Activated CD4-positive, alpha-beta memory T cell treated with anti-CD3 and anti-CD28 coated beads, Interleukin-2, amount 10 ng/mL, durations not matched to agents 7 days and 5 days (primary cell): ENCODE data around the gene ASPM. TPM values are rescaled to one million over a fixed set of nuclear protein-coding genes. Genes with fewer than 3 reads are reported as not detected.
"Not testable (repeated sequence)": the region's sequence is repeated elsewhere in the genome, so short reads cannot be mapped to it uniquely, and the experiment has no call there.

Experiments
- CTCF ChIA-PET: fragments of 350-600 bp; sonication (Branson Sonifier 250); formaldehyde crosslinking; loops from one replicate; lab custom pipeline; 2021; ENCODE audit warnings: antibody characterized with exemption, inconsistent platforms; lab: Charles Lee
- POLR2A ChIA-PET: fragments of 350-600 bp; sonication (Branson Sonifier 250); formaldehyde crosslinking; loops from one replicate; lab custom pipeline; 2021; ENCODE audit warnings: antibody characterized with exemption; lab: Charles Lee
- DNase-seq: peaks from one replicate; pipeline ENCODE4 v3.0.0-alpha.2; 2020
- H3K27ac Mint-ChIP-seq: one replicate; pipeline ENCODE4 v1.8.0; 2021; ENCODE audit warnings: mild to moderate bottlenecking, mixed read lengths
- H3K27me3 Mint-ChIP-seq: one replicate; pipeline ENCODE4 v1.8.0; 2021; ENCODE audit warnings: mixed read lengths
- H3K36me3 Mint-ChIP-seq: one replicate; pipeline ENCODE4 v1.8.0; 2021; ENCODE audit warnings: low read depth, mixed read lengths
- H3K4me1 Mint-ChIP-seq: one replicate; pipeline ENCODE4 v1.8.0; 2021; ENCODE audit warnings: mixed read lengths
- H3K4me3 Mint-ChIP-seq: one replicate; pipeline ENCODE4 v1.8.0; 2021; ENCODE audit warnings: mild to moderate bottlenecking, mixed read lengths
- H3K9me3 Mint-ChIP-seq: one replicate; pipeline ENCODE4 v1.8.0; 2021; ENCODE audit warnings: mixed read lengths
- total RNA-seq, 2 experiments: library from RNA; stranded (reverse); gene quantifications; one replicate each; pipeline ENCODE4 v1.2.3, GENCODE V29; 2021

ASPM gene
- total RNA-seq, 2 experiments from 2014 or later: 73.0 to 75.7 TPM

DNA sequence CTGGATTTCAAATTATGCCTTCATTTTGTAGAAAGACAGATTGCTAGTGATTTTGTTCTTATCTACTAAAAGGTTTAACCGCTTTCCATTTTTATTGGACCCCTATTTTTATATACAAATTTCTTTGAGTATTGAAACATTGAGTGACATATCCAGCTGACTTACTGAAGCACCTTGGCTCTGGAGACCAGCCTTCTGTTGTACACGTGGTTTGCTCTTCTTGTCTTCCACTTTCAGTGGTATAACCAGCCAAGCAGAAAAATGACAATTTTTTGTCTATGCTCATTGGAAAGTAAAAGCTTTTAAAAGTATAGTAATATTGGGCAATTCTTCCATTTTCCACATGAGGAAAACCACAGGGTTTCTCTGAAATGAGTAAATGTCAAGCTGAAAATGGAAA, 83.8 kb downstream of the ASPM start:
- H3K4me1 Mint-ChIP-seq: no peaks in the 10 kb centered on the region
- CTCF ChIA-PET: no interaction called here

DNA sequence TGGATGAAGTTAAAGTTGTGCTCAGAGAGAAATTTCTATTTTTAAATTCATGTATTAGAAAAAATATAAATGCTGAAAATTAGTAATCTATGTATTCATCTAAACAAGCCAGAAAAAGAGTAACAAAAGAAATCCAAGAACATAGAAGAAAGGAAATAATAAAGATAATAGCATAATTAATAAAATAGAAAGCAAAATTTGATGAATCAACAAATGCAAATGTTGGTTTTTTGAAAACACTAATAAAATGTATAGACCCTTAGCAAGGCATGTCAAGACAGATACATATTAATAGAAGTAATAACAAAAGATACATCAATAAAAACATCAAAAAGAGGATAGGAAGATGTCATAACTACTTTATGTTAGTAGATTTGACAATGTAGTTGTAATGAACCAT, 97.4 kb downstream of the ASPM start:
- Mint-ChIP-seq H3K4me1 (no peaks in the 10 kb centered on the region), H3K27me3 (peaks cover 2% of the 10 kb centered on the region), H3K4me3 (no peak overlapping the region), H3K9me3 (no peaks in the 10 kb centered on the region), H3K36me3 (no peaks in the 10 kb centered on the region), H3K27ac (no peak overlapping the region)
- no peak for DNase-seq
- CTCF ChIA-PET: no interaction called here
- POLR2A ChIA-PET: no interaction called here

More for the DNA sequence above, 83.8 kb downstream of the ASPM start:
- Mint-ChIP-seq H3K4me3 (no peak overlapping the region), H3K36me3 (no peaks in the 10 kb centered on the region), H3K27ac (no peak overlapping the region), H3K27me3 (peaks cover 10% of the 10 kb centered on the region), H3K9me3 (no peaks in the 10 kb centered on the region)
- DNase-seq: no peak
- POLR2A ChIA-PET: no interaction called here

- Mint-ChIP-seq H3K9me3 (no peaks in the 10 kb centered on the region), H3K4me1 (peaks cover 2% of the 10 kb centered on the region), H3K4me3 (no peak overlapping the region), H3K27me3 (peaks cover 2% of the 10 kb centered on the region), H3K27ac (no peak overlapping the region), H3K36me3 (no peaks in the 10 kb centered on the region)
- ChIA-PET CTCF (no interaction called here), POLR2A (no interaction called here)
- no peak for DNase-seq
These were observed 103.7 kb downstream of the ASPM start for GRCh38 chr1:197042676-197043341.

DNA sequence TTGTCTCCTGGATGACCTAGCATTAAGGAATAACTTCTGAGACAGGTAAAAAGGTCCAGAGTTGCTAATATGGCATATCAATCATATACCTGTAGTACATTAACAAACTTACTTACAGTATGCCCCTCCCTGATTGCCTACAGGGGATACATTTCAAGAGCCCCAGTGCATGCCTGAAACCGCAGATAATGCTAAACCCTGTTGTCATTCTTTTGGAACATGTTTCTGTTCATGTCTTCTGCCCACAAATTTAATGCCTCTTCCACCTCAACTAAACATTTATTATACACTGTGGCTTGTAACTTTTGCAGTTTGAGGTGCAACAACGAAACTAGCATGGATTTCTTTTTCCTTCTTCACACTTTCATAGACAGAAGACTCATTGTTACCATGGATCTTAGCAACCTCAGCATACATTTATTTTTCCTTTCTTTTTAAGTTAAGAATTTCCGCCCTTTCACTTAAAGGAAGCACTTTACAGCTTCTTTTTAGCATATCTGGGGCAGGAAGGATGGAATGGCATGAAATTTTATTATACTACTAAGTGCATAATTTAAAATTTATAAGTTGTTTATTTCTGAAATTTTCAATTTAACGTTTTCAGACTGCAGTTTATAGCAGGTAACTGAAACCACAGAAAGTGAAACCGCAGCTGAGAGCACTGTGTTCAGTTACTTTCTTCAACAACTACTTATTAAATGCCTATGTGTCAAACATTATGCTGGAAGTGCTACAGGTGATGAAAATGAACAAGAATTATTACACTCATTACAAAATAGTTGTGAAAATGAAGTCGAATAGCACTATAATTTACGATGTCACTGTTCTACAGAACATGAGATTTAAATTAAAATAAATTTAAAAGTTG, 104.7 kb downstream of the ASPM start:
- DNase-seq: no peak
- ChIA-PET POLR2A (no interaction called here), CTCF (no interaction called here)
- Mint-ChIP-seq H3K36me3 (no peaks in the 10 kb centered on the region), H3K4me1 (peaks cover 2% of the 10 kb centered on the region), H3K4me3 (no peak overlapping the region), H3K27me3 (peaks cover 2% of the 10 kb centered on the region), H3K9me3 (no peaks in the 10 kb centered on the region), H3K27ac (no peak overlapping the region)

DNA sequence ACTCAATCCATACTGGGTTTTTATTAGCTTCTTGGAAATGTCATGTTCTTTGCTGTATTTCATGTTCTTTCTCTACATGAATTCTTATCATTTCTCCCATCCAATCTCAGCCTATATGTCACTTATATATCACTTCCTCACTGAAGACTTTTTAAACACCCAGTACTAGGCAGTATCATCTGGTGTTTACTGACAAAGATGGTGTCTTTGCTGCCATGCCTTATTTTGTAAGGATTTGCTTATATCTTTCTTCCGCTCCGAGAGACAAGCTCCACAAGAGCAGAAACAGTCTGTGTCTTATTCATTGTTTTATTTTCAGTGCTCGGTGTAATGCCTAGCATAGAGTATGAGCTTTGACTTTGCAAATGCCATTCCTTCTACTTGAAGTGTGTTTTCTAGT, 109.6 kb downstream of the ASPM start:
- no peaks in the 10 kb centered on the region for H3K9me3 Mint-ChIP-seq
- ChIA-PET CTCF (no interaction called here), POLR2A (no interaction called here)

GRCh38 chr1:197034631-197035339, 111.7 kb downstream of the ASPM start:
- CTCF ChIA-PET, H3K4me3 Mint-ChIP-seq, DNase-seq, H3K9me3 Mint-ChIP-seq, POLR2A ChIA-PET, H3K27ac Mint-ChIP-seq, H3K36me3 Mint-ChIP-seq, H3K27me3 Mint-ChIP-seq, H3K4me1 Mint-ChIP-seq: not testable (repeated sequence)

More for the DNA sequence above, 109.6 kb downstream of the ASPM start:
- no peak overlapping the region for H3K27ac Mint-ChIP-seq
- no peak for DNase-seq
- H3K27me3 Mint-ChIP-seq: peaks cover 6% of the 10 kb centered on the region
- peaks cover 2% of the 10 kb centered on the region for H3K4me1 Mint-ChIP-seq
- H3K4me3 Mint-ChIP-seq: no peak overlapping the region
- no peaks in the 10 kb centered on the region for H3K36me3 Mint-ChIP-seq

Other genes starting within 250 kb of the ASPM start
- gene CFHR2, start 202.9 kb downstream of the ASPM start, total RNA-seq: not detected
- gene CFHR5, start 169.1 kb downstream of the ASPM start, total RNA-seq: not detected
- gene F13B, start 79.4 kb downstream of the ASPM start, total RNA-seq: not detected
- gene ZBTB41, start 54.6 kb upstream of the ASPM start, total RNA-seq: 1 to 10 TPM; 7.1 to 7.2 TPM
- not detected for gene CRB1, start 121.6 kb upstream of the ASPM start, total RNA-seq